ENCODE data around the gene UFD1.

The UFD1 gene

GRCh38 chr22:19407649-19408606 is 71.1 kb downstream of the UFD1 start:
- no peak for DNase-seq (ENCODE audit: low read depth)
- H3K4me3 ChIP-seq (ENCODE audit: low read depth, low read length) = no peak overlapping the region

GRCh38 chr22:19406846-19407245 is 72.1 kb downstream of the UFD1 start:
- no peak for DNase-seq (ENCODE audit: low read depth)
- H3K4me3 ChIP-seq (ENCODE audit: low read depth, low read length) = no peak overlapping the region

GRCh38 chr22:19406281-19406811 is 72.6 kb downstream of the UFD1 start:
- no peak for DNase-seq (ENCODE audit: low read depth)
- H3K4me3 ChIP-seq (ENCODE audit: low read depth, low read length) = no peak overlapping the region

GRCh38 chr22:19405652-19406051 is 73.3 kb downstream of the UFD1 start:
- DNase-seq (ENCODE audit: low read depth) = no peak
- H3K4me3 ChIP-seq (ENCODE audit: low read depth, low read length) = no peak overlapping the region

DNA sequence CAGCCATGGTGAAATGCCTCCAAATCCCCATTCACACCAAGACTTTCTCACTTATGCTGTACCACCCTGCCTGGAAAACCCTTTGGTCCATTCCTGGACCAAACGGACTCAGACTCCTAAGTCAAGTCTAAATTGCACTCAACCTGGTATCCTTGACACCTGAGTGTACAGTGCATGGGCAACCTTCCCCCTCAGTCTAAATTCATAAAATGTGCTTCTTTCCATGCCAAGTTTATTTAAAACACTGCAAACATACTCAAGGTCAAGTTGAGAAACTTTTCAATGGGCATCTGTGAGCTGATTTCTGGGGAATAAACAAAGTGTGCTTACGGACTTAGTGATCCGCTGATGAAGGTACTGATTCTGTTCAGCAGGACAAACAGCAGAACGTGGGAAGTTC is 73.9 kb downstream of the UFD1 start:
- DNase-seq (ENCODE audit: low read depth) = no peak
- H3K4me3 ChIP-seq (ENCODE audit: low read depth, low read length) = no peak overlapping the region

- no peak for DNase-seq (ENCODE audit: low read depth)
These were observed 74.3 kb downstream of the UFD1 start for GRCh38 chr22:19404676-19405075.

GRCh38 chr22:19402642-19403191 is 76.3 kb downstream of the UFD1 start:
- DNase-seq (ENCODE audit: low read depth) = no peak
- H3K4me3 ChIP-seq (ENCODE audit: low read depth, low read length) = no peak overlapping the region

More at GRCh38 chr22:19404676-19405075, 74.3 kb downstream of the UFD1 start:
- H3K4me3 ChIP-seq (ENCODE audit: low read depth, low read length) = no peak overlapping the region

DNA sequence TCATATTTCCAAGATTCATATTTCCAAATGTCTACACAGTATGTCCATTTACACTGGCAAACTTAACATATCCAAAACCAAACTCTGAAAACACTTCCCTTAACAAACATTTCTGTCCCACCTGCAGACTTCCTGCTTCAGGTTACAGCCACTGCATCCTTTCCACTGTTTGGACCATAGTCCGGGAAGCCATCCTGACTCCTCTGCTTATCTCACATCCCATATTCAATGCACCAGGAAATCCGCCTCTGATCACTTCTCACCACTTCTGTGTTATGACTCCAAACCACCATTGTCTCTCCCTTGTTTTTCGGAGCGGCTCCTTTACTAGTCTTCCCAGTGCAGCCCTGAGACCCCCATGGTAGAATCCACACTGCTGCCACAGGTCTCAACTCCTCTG is 77.5 kb downstream of the UFD1 start:
- no peak for DNase-seq (ENCODE audit: low read depth)
- H3K4me3 ChIP-seq (ENCODE audit: low read depth, low read length) = no peak overlapping the region

GRCh38 chr22:19400881-19401280 is 78.1 kb downstream of the UFD1 start:
- H3K4me3 ChIP-seq (ENCODE audit: low read depth, low read length) = no peak overlapping the region
- no peak for DNase-seq (ENCODE audit: low read depth)

Measured in skeletal muscle cell (primary cell).